H1 (cell line): Measurements from ENCODE around the gene OST4. TPM values are rescaled to one million over a fixed set of nuclear protein-coding genes. Genes with fewer than 3 reads are reported as not detected.

ENCODE experiments used
- RBBP5 ChIP-seq: IDR thresholded peaks from 2 replicates; pipeline ENCODE4 v1.7.1; 2012; ENCODE audit warnings: low read depth, mild to moderate bottlenecking, inconsistent platforms, low read length, moderate library complexity, borderline replicate concordance
- polyA plus RNA-seq, 7 experiments: library from polyadenylated mRNA; depleted of rRNA in 3 of 7; stranded (reverse) in 5 of 7; unstranded in 2 of 7; fragments of >200 nt in 5 of 7; fragments of 200-250 nt in 2 of 7; gene quantifications; 1 replicate in 5 of 7; 2 replicates in 1 of 7; 4 replicates in 1 of 7; pipeline versions ENCODE4 v1.2.1 to v1.2.3, GENCODE V29; 2011 to 2013; ENCODE audit warnings: missing spikeins in 2 of 7, mixed read lengths in 2 of 7
- total RNA-seq: library from RNA; stranded (reverse); fragmentation: NEBNext Ultra II Directional; extraction: Animal tissue kit (Norgen Biotek cat#: 25700); gene quantifications from 2 replicates; pipeline ENCODE4 v1.2.1, GENCODE V29; 2021

Gene OST4
- total and polyA plus RNA-seq, 2 of the 8 experiments (the other 6 are each of a cell fraction or from before 2014, with no cell fraction given), result 225 to 865 TPM

- peak; percentile 13; the same call in 1 of the 2 replicates for TF ChIP-seq RBBP5
Measured at GRCh38 chr2:27071990-27072830, 756 bp upstream of the OST4 start (continued).
